HG02840 (cell line): ENCODE results near the gene CD151.

Source experiments
- ATAC-seq: cut with Tn5 transposase; IDR thresholded peaks from one replicate; pipeline ENCODE4 v1.9.1; 2021; ENCODE audit warnings: mild to moderate bottlenecking, moderate library complexity, moderate number of reproducible peaks; ENCODE audit not compliant: unreplicated experiment, low FRiP score

CD151 gene

DNA sequence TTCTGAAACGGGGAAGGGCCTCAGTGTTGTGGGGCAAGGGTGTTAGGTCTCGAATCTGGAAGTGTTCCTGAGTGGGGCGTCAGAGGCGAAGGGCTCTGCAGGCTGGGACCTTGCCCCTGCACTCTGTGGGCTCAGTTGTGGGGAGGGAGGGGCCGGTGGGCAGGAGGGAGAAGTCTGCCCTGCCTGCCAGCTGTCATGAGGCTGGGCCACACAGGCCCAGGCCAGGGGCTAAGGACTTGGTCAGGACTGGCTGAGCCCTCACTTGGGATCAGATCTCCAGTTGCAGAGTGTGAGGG is 4.9 kb upstream of the CD151 start, which contains the start of gene CRACR2B:
Gene CRACR2B (plus strand): TSS at position 23 of the 296 bp plus-strand sequence. CDS start 689 bp downstream, outside the sequence.
- no peak for ATAC-seq

DNA sequence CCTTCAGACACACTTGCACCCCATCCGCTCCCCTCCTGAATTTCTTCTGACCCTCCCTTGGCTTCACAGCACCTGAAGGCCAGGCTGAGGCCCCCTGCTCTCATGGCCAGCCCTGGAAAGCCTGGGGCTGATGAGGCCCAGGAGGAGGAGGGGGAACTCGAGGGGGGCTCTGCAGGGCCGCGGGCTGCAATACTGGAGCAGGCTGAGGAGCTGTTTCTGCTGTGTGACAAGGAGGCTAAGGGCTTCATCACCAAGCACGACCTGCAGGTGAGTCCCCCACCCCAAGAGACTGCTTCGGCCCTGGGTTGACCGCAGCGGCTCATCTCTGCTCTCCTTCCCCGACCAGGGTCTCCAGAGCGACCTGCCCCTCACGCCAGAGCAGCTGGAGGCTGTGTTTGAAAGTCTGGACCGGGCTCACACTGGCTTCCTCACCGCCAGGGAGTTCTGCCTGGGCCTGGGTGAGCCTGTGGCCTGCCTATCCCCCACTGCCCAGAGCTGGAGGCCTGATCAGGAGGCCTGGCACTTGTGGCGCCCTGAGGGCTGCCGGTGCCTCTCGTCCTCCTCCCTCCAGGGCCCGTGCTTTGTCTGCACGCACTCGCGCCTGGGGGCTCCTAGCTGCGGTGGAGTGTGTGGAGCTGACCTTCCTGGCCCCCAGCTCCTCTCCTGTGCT is 4.1 kb upstream of the CD151 start:
- no peak for ATAC-seq

GRCh38 chr11:829176-829846 is 3.4 kb upstream of the CD151 start:
- no peak for ATAC-seq

- ATAC-seq: no peak
Observed at GRCh38 chr11:829847-830294, 2.9 kb upstream of the CD151 start.

- ATAC-seq: no peak
Observed at GRCh38 chr11:830295-831117, 2.2 kb upstream of the CD151 start.

GRCh38 chr11:831118-831864 is 1.5 kb upstream of the CD151 start:
- ATAC-seq: no peak

DNA sequence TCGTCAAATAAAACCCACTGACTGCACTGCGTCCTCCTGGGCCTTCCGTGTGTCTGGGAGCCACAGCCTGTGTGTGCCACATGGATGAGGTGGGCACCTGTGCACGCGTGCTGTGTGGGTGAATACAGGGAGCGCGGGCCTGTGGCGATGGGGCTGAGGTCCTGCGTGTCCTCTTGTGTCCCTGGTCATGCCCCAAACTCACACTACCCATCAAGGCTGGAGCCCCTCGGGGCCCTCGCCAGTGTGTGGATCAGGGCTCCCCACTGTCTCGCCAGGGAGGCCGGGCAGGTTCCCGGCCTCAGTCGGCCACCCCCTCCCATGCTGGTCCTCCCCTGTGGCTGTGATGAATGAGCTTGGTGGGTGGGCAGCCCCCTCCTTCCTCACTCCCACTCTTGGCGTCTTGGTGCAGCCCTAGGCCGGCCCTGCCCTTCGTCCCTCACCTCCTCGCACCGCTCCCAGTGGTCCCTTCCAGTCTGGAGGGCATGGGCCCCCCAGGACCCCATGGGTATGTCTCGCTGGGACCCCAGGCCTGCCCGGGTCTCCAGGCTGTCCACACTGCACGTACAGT is 707 bp upstream of the CD151 start:
- ATAC-seq: no peak

DNA sequence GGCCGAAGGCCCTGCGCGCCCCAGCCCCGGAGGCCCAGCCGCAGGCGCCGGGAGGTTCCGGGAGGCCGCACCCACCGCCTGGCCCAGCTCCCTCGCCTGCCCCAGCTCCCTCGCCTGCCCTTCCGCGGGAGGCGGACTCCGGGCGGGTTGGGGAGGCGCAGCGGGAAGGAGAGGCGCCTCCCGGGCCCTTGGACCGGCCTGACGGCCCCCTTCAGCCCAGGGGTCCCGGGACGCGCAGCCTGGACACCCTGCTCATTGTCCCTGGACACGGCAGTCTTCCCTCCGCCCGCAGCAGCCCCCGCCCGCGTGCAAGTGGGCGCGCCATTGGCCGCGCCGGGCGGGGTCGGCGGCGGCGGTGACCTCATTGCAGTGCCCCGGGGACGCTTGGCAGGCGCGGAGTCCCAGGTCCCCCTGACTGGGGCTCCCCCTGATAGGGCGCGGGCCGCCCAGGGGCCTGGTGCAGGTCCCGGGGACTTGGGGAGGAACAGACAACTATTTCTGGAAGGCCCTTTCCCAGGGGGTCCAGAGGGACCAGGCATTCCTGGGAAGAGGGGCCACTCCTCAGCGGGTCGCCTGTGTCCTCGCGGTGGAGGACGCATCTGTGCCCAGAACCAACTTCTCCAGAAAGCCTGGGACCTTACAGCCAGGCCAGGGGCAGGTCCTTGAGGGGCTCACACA is 501 bp downstream of the CD151 start:
- no peak for ATAC-seq

- ATAC-seq: no peak
Observed at GRCh38 chr11:833849-834311, 1.1 kb downstream of the CD151 start.

- no peak for ATAC-seq
Observed at GRCh38 chr11:834371-835316, 1.9 kb downstream of the CD151 start.

GRCh38 chr11:836274-836673 is 3.5 kb downstream of the CD151 start:
- ATAC-seq: no peak

GRCh38 chr11:836700-837099 is 3.9 kb downstream of the CD151 start:
- no peak for ATAC-seq

DNA sequence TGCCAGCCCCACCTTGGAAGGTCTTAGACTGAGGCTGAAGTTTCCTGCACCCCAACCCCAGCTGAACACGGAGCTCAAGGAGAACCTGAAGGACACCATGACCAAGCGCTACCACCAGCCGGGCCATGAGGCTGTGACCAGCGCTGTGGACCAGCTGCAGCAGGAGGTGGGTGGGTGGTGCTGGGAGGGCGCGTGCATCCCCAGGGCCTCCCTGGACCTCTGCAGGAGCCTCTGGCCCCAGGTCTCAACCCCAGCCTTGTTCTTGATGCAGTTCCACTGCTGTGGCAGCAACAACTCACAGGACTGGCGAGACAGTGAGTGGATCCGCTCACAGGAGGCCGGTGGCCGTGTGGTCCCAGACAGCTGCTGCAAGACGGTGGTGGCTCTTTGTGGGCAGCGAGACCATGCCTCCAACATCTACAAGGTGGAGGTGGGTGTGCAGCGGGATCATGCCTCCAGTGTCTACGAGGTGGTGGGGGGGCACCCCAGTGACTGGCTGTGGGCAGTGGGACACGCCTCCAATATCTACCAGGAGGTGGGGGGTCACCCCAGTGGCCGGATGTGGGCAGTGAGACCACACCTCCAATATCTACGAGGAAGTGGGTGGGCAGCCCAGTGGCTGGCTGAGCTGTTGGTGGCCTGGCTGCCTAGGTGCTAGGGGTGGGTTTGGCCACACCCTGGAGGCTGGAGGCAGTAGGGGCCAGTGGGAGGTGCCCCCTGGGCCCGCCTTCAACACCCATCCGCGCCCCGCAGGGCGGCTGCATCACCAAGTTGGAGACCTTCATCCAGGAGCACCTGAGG is 4.6 kb downstream of the CD151 start:
- ATAC-seq: no peak

- ATAC-seq: no peak
Observed at GRCh38 chr11:837990-838307, 5.2 kb downstream of the CD151 start.

- ATAC-seq: no peak
Observed at GRCh38 chr11:838441-839279, 5.9 kb downstream of the CD151 start.

DNA sequence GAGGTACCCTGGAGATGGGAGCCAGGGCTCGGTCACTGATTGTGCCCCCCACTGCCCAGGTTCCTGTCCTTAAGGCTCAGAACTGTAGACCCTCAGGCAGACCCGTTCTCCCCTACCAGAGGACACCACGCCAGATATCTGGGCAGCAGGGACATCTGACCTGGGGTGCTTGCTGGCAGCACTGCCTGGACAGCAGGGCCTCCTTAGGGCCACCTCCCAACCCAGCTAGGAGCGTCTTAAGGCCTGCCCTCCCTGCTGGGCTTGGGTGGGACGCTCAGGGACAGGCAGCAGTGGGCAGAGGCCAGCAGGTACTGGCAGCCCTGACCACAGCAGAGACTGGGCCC is 6.5 kb downstream of the CD151 start:
- ATAC-seq: no peak

GRCh38 chr11:839875-840617 is 7.3 kb downstream of the CD151 start:
- ATAC-seq: no peak
